ENCODE measurements around the gene DEAF1. TPM values are rescaled to one million over a fixed set of nuclear protein-coding genes. Genes with fewer than 3 reads are reported as not detected.

The DEAF1 gene
- total RNA-seq, 1 experiment from 2014 or later: 46.8 TPM

DNA sequence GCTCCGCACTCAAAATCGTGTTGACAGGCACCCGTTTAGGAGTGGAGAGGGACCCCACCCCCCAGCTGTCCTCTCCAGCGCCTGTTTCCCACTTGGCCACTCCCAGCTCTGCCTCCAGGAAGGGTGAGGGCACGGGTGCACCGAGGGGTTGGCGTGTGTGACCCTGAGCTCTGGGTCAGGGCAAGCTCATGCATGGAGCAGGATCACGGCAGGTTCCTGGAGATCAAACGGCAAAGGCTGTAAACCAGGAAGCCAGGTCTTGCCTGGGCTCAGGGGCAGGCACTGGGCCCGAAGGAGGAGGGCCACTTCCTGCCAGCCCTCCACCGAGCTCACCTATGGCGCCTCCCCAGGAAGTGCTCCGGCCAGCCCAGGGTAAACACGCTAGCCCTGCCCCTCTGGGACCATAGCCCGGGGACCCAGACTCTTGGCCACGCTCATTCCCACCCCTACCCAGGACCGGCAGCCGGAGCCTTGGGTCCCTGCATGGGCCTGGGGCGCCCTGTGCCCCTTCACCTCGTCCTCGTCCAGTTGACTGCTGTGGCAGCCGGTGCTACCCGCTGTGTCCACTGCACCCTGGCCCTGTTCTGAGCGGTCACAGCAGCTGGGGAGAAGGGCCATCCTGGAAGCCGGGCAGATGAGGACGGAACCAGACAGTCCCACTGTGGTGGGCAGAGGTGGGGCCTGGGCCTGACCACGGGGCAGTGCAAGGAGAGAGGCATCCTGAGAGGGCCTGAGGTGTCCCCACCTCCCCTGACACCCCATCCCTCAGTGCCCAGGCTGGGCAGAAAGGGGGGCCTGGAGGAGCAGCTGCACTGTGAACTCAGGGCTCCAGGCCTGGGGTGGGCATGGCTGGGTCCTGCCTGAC is 10.0 kb upstream of the DEAF1 start:
- no TSS peak for BruUV-seq (replicated peaks)
- Mint-ChIP-seq H3K9me3 (ENCODE audit: unreplicated experiment) (no peaks in the 10 kb centered on the region), H3K27me3 (ENCODE audit: insufficient read depth, unreplicated experiment) (no peaks in the 10 kb centered on the region), H3K4me3 (ENCODE audit: unreplicated experiment) (peak overlapping the region; percentile 86), H3K4me1 (ENCODE audit: insufficient read depth, unreplicated experiment) (peaks cover 16% of the 10 kb centered on the region), H3K27ac (ENCODE audit: low read depth, unreplicated experiment) (no peak overlapping the region), H3K36me3 (ENCODE audit: insufficient read depth, unreplicated experiment) (peaks cover 33% of the 10 kb centered on the region)
- no peak for TF ChIP-seq CTCF (IDR thresholded peaks at IDR 0.05; ENCODE audit: unreplicated experiment)
- POLR2A ChIA-PET: interaction anchor here (0.6 to 5.4 kb wide), 12 partner anchors 8 to 254 kb away, joined by 3 to 118 read pairs (median 3); partner anchors contain the start of genes CRACR2B, DEAF1, GATD1 and PHRF1
- peak; percentile 70 for DNase-seq (ENCODE audit: unreplicated experiment)
- CTCF ChIA-PET: interaction anchor here (0.7 to 1.7 kb wide), 2 partner anchors 10 to 19 kb away, joined by 3 read pairs; partner anchors contain the start of genes DEAF1 and TMEM80
- intact Hi-C loops (cut with micrococcal nuclease): no loop called here

GRCh38 chr11:704228-704674 is 9.2 kb upstream of the DEAF1 start:
- TF ChIP-seq CTCF (IDR thresholded peaks at IDR 0.05; ENCODE audit: unreplicated experiment): no peak
- intact Hi-C loops (cut with micrococcal nuclease): no loop called here
- Mint-ChIP-seq H3K4me3 (ENCODE audit: unreplicated experiment) (no peak overlapping the region), H3K27ac (ENCODE audit: low read depth, unreplicated experiment) (no peak overlapping the region), H3K9me3 (ENCODE audit: unreplicated experiment) (no peaks in the 10 kb centered on the region), H3K4me1 (ENCODE audit: insufficient read depth, unreplicated experiment) (peaks cover 16% of the 10 kb centered on the region), H3K36me3 (ENCODE audit: insufficient read depth, unreplicated experiment) (peaks cover 32% of the 10 kb centered on the region), H3K27me3 (ENCODE audit: insufficient read depth, unreplicated experiment) (no peaks in the 10 kb centered on the region)
- BruUV-seq (replicated peaks): no TSS peak
- DNase-seq (ENCODE audit: unreplicated experiment): no peak
- POLR2A ChIA-PET: interaction anchor here (0.6 to 5.4 kb wide), 9 partner anchors 8 to 297 kb away, joined by 3 to 118 read pairs (median 4); partner anchors contain the start of genes DEAF1, TALDO1 and TMEM80
- CTCF ChIA-PET: interaction anchor here (1.5 to 1.7 kb wide), 2 partner anchors 9 to 24 kb away, joined by 3 to 5 read pairs; partner anchors contain the start of genes DEAF1 and TMEM80

DNA sequence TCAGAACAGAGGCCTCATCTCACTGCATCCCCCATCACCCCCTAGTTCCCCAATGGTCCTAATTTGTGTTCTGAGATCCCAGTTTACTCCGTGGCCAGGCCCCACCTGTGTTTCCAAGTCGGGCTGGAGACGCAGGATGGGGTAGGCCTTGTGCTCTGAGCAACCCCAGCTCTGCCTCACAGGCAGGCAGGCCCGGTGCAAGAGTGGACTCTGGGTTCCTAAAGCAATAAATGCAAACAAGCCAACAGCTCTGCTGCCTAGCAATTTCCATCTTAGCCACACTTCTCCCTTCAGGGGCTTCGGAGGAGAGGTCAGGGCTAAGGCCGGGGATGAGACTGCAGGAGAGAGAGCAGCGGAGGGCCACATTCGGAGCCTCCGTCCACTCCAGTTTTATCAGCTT is 8.5 kb upstream of the DEAF1 start:
- peaks cover 16% of the 10 kb centered on the region for H3K4me1 Mint-ChIP-seq (ENCODE audit: insufficient read depth, unreplicated experiment)
- CTCF ChIA-PET: interaction anchor here (0.6 to 1.5 kb wide), 2 partner anchors 25 to 55 kb away, joined by 3 to 5 read pairs; no protein-coding TSS in a partner anchor
- no peaks in the 10 kb centered on the region for H3K9me3 Mint-ChIP-seq (ENCODE audit: unreplicated experiment)
- POLR2A ChIA-PET: interaction anchor here (0.5 to 5.4 kb wide), 7 partner anchors 25 to 297 kb away, joined by 3 to 57 read pairs (median 4); partner anchors contain the start of gene TALDO1
- TF ChIP-seq CTCF (IDR thresholded peaks at IDR 0.05; ENCODE audit: unreplicated experiment): no peak
- peaks cover 32% of the 10 kb centered on the region for H3K36me3 Mint-ChIP-seq (ENCODE audit: insufficient read depth, unreplicated experiment)
- H3K27ac Mint-ChIP-seq (ENCODE audit: low read depth, unreplicated experiment): peak overlapping the region; percentile 46
- no TSS peak for BruUV-seq (replicated peaks)
- intact Hi-C loops (cut with micrococcal nuclease): no loop called here
- H3K4me3 Mint-ChIP-seq (ENCODE audit: unreplicated experiment): peak overlapping the region; percentile 35
- H3K27me3 Mint-ChIP-seq (ENCODE audit: insufficient read depth, unreplicated experiment): no peaks in the 10 kb centered on the region
- DNase-seq (ENCODE audit: unreplicated experiment): no peak
